HT1080 (cell line): ENCODE data around the gene GMPPB. TPM values are rescaled to one million over a fixed set of nuclear protein-coding genes. Genes with fewer than 3 reads are reported as not detected.
"Not testable (repeated sequence)": the region's sequence is repeated elsewhere in the genome, so short reads cannot be mapped to it uniquely, and the experiment has no call there.

Source experiments
- DNase-seq: peaks from one replicate; pipeline ENCODE4 v3.0.0-alpha.2; 2015; ENCODE audit warnings: low read depth
- total RNA-seq: library from RNA; depleted of rRNA; stranded (reverse); fragments of >200 nt; shearing (Covaris generic); gene quantifications from 2 replicates; pipeline ENCODE4 v1.2.3, GENCODE V29; 2014

The GMPPB gene
- total RNA-seq, 1 experiment from 2014 or later, result 31.0 TPM

GRCh38 chr3:49694409-49695070 lies 29.2 kb downstream of the GMPPB start:
- DNase-seq, result not testable (repeated sequence)

- DNase-seq, result not testable (repeated sequence)
Measured at GRCh38 chr3:49691481-49691880, 32.3 kb downstream of the GMPPB start.

- not testable (repeated sequence) for DNase-seq
Measured at GRCh38 chr3:49690856-49691255, 32.9 kb downstream of the GMPPB start.

GRCh38 chr3:49689908-49690624 lies 33.7 kb downstream of the GMPPB start:
- DNase-seq, result not testable (repeated sequence)

- DNase-seq, result peak; percentile 87
Measured at GRCh38 chr3:49689046-49689907, 34.5 kb downstream of the GMPPB start, which contains the start of the genes MST1 and RNF123. MST1 (minus strand) TSS chr3:49689474; CDS start chr3:49688691, 783 bp downstream. RNF123 (plus strand) TSS chr3:49689557; CDS start chr3:49691166, 1,609 bp downstream.

- DNase-seq, result not testable (repeated sequence)
Measured at GRCh38 chr3:49688338-49689045, 35.3 kb downstream of the GMPPB start.

GRCh38 chr3:49687424-49687795 lies 36.3 kb downstream of the GMPPB start:
- not testable (repeated sequence) for DNase-seq

GRCh38 chr3:49686769-49687423 lies 36.9 kb downstream of the GMPPB start:
- not testable (repeated sequence) for DNase-seq

GRCh38 chr3:49686346-49686745 lies 37.4 kb downstream of the GMPPB start:
- DNase-seq, result not testable (repeated sequence)

- DNase-seq, result not testable (repeated sequence)
Measured at GRCh38 chr3:49685846-49686245, 37.9 kb downstream of the GMPPB start.

- not testable (repeated sequence) for DNase-seq
Measured at GRCh38 chr3:49685103-49685502, 38.6 kb downstream of the GMPPB start.

- not testable (repeated sequence) for DNase-seq
Measured at GRCh38 chr3:49684453-49684852, 39.3 kb downstream of the GMPPB start.

- DNase-seq, result no peak
Measured at GRCh38 chr3:49683162-49683561, 40.6 kb downstream of the GMPPB start.

GRCh38 chr3:49681543-49681942 lies 42.2 kb downstream of the GMPPB start:
- no peak for DNase-seq

GRCh38 chr3:49681232-49681522 lies 42.6 kb downstream of the GMPPB start:
- no peak for DNase-seq

GRCh38 chr3:49680493-49681231 lies 43.1 kb downstream of the GMPPB start:
- no peak for DNase-seq

GRCh38 chr3:49675912-49676311 lies 47.8 kb downstream of the GMPPB start:
- no peak for DNase-seq

- DNase-seq, result no peak
Measured at GRCh38 chr3:49674497-49674983, 49.2 kb downstream of the GMPPB start.

- DNase-seq, result peak; percentile 98
Measured at GRCh38 chr3:49673715-49674496, 49.8 kb downstream of the GMPPB start, which contains the start of gene APEH. APEH (plus strand) TSS chr3:49674351; CDS start chr3:49674402, 51 bp downstream.
